AG08396 (cell line): ENCODE measurements around the gene GAB4.

Experiments
- DNase-seq: peaks from one replicate; pipeline ENCODE4 v3.0.0; 2012; ENCODE audit warnings: low spot score, mixed read lengths

The GAB4 gene

GRCh38 chr22:16987822-16988221 is 20.2 kb downstream of the GAB4 start:
- DNase-seq = no peak

- no peak for DNase-seq
Measured at GRCh38 chr22:16975155-16975885, 32.7 kb downstream of the GAB4 start.

DNA sequence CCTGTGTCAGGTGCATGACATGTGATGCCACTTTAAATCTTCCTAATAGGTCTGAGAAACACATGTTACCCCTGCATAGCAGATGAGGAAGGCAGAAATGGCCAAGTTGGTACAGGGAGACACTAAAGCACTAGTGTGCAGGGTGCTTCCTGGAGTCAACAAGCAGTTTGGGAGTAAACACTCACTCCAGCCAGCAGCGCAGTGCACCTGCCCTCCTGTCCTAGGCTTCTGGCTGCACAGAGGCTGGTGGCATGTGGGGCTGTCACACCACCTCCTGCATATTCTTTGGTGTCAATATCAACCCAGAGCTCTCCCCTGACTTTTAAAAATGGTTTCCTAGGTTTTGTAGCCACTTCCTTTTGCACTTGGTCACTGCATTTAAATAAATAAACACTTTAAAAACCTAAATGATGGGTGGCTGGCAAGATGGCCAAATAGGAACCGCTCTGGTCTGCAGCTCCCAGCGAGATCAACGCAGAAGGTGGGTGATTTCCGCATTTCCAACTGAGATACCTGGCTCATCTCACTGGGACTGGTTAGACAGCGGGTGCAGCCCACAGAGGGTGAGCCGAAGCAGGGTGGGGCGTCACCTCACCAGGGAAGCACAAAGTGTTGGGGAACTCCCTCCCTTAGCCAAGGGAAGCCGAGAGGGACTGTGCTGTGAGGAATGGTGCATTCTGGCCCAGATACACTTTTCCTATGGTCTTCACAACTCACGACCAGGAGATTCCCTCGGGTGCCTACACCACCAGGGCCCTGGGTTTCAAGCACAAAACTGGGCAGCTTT is 33.5 kb downstream of the GAB4 start:
- DNase-seq = no peak

GRCh38 chr22:16973591-16974297 is 34.3 kb downstream of the GAB4 start:
- DNase-seq = no peak

GRCh38 chr22:16972311-16972710 is 35.7 kb downstream of the GAB4 start:
- DNase-seq = no peak

GRCh38 chr22:16970446-16970845 is 37.6 kb downstream of the GAB4 start:
- no peak for DNase-seq

DNA sequence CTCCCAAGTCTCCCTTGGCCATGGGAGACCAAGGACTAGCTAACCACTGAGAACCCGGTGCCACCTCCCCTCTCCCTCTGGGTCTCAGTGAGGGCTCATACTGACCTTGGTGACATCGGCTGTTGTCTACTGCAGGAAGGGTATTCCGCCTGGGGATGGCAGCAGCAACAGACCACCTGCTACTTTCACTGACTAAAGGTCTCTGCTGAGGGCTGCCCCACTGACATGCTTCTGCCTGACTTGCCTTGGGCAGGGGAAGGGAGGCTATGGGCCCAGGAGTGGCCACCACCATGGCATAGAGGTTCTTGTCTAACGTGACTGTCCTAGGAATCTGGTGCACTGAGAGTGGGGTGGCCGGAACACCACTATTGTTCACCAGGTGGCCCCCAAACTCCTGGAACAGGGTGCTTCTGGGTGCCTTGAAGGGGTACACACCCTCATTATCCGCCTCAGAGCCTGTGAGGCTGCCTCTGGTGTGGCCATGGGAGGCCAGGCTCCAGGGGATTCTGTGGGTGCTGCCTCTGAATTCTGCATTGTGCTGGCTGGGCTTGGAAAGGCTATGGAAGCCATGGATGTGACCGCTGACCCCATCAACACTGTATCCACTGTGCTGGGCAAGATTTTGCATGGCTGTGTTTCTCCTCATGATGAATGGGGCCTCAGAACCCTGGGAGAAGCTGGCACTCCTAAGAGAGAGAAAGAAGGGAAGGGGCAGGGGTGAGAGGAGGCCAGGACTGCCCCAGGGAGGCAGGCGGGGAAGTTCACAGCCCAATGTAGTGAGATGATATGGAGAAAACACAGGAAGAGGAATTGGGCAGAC is 38.3 kb downstream of the GAB4 start:
- no peak for DNase-seq

DNA sequence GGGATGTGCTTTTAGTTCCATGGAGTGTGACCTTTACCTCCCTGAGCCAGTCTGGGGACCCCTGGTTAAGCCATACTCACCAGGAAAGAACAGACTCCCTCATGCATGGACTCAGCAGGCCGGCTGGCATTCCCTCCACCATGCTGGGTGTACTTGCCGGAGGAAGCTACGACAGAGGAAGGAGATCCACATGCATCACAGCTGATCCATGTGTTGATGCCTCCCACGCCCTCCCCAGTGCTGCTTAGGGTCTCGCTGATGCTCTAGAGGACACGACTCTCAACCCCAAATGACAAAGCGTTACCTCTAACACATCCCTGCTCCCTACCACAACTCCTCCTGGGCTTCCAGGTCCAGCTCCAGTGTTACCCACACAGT is 39.8 kb downstream of the GAB4 start:
- DNase-seq = no peak

- DNase-seq = no peak
Measured at GRCh38 chr22:16967453-16968217, 40.4 kb downstream of the GAB4 start.

DNA sequence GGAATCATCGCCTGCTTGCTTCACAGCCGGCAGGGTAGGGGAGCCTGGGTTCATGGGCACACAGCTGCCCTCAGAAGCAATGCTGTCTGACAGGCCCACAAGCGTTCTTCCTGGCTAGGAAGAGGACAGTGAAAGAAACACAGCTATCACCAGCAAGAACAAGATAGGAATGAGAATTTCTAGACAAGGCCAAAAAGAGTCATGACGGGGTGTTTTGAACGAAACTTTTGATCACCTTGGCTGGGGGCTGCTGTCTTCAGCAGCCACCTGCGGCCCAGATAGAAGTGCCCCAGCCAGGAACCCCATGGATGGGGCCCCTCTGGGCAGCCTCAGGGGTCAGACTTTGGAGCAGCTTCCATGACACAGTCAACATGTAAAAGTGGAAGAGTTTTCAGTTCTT is 41.8 kb downstream of the GAB4 start:
- no peak for DNase-seq

- no peak for DNase-seq
Measured at GRCh38 chr22:16965560-16965959, 42.5 kb downstream of the GAB4 start.

- DNase-seq = no peak
Measured at GRCh38 chr22:16965083-16965482, 42.9 kb downstream of the GAB4 start.

DNA sequence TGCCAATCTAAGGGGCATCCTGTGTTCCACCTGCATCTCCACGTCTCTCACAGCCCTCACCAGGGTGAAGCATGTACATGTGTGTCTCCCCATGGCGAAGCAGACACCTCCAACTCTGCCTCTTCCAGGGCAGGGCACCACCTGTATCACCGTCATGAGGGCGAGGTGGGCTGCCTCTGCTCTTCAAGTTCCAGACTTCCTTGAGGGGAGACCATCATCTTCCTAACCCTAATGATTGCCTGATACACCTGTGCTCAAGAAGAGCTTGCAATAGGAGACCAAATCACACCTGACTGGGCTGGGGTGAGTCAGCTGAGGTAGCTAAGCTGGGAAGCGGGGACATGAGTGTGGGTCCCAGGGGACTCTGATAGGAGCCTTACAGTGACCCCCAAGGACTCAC is 43.7 kb downstream of the GAB4 start:
- DNase-seq = no peak

DNA sequence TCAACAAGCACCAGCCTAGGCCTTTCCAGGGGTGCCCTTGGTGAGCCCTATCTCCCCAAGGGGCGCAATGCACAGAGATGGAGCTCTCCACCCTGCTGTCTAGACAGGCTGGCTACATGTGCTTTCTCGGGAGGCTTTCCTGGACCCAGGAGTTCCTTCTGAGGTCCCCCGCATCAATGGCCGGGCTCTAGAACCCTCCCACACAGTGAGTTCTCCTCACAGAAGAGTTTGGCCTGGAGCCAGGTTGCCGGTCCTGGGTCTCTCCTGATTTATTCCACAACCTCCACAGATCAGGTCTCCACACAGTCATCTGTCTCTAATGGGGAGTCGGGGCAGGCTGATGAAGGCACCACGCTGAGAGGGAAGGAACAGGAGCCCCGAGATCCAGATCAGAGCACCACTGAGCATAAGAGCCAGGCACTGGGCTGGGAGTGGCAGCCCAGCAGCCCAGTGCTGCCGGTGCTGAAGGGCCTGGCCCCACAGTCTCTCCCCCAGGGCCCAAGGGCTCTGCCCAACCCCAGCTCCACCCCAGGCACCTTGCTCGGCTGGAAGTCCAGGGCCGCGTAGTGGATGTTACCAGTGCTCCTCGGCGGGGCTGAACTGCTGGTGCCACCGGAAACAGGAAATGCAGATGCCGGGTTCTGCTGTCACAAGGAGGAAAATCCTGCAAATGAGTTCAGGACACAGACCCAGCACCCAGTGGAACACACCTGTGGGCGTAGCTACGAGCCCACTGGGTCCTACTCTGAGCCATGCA is 44.7 kb downstream of the GAB4 start:
- DNase-seq = no peak

- DNase-seq = no peak
Measured at GRCh38 chr22:16962501-16962900, 45.5 kb downstream of the GAB4 start.

DNA sequence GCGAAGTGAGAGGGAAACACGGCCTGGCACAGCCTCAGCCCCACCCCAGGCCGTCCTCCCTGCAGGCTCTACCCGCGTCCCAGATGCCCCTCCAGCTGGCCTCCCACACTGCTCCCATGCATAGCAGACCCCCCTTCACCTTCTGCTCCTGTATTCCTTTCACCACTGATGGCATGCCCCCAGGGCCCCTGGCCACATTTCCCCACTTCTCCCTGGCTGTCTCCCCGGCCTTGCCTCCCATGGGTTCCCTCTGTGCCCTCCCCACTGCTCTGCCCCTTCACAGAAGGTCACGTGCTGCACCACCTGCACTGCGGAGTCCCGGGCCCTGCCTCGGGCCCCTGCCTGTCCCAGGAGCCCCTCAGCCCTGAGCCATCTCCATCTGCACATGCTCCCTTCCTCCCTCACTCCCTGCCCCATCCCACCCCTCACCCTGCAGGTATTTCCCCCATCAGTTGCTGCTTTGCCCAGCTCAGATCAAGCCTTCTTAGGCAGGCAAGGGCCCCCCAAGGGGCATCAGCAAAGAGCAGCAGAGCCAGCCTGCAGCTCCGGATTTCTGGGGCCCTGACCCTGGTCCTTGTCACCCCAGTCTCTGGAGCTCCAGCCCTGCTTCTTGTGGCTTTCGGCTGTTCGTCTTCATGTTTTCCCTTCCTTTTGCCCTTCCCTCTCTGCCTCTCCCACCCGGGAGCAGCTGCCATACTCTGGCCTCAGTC is 46.4 kb downstream of the GAB4 start:
- no peak for DNase-seq

DNA sequence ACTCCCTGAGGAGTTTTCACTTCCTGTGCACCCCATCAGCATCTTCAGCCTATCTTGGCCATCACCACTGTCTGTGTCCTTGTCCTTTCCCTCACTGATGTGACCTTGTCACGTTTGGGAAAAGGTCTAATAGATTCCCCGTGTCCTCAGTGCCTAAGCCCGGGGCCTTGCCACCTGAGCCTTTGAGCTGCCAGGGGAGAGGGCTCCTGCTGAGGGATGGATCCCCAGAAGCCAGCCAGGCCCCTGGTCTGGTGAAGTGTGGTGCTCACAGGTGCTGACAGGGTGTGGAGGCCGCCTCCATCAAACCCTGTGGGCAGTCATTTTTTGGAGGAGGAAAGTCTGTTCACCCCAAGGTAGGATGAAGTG is 47.2 kb downstream of the GAB4 start:
- DNase-seq = peak; percentile 3

GRCh38 chr22:16960220-16960883 is 47.7 kb downstream of the GAB4 start:
- peak; percentile 3 for DNase-seq

- DNase-seq = peak; percentile 5
Measured at GRCh38 chr22:16959345-16959930, 48.6 kb downstream of the GAB4 start.
